NCI-H2196 treated with DMSO at 0.1 percent for 48 hours (cell line): Measurements from ENCODE around the gene DEAF1.

ENCODE experiments used
- DNase-seq: peaks from one replicate; lab custom pipeline; 2025; ENCODE audit not compliant: unreplicated experiment; lab: John Stamatoyannopoulos, UW

The DEAF1 gene

GRCh38 chr11:597166-597725, 97.8 kb downstream of the DEAF1 start:
- no peak for DNase-seq

- DNase-seq, result no peak
Measured at GRCh38 chr11:596374-596773, 98.6 kb downstream of the DEAF1 start.

GRCh38 chr11:595400-595799, 99.6 kb downstream of the DEAF1 start:
- no peak for DNase-seq
